HL-60 (cell line): ENCODE data around the gene CKAP2.

Experiments used
- GABPA ChIP-seq: IDR thresholded peaks from 2 replicates; pipeline ENCODE4 v1.6.1; 2012; ENCODE audit warnings: low read depth
- POLR2AphosphoS5 ChIP-seq: IDR thresholded peaks from 2 replicates; pipeline ENCODE4 v1.6.1; 2012; ENCODE audit warnings: low read depth
- SPI1 ChIP-seq: IDR thresholded peaks from 2 replicates; pipeline ENCODE4 v1.6.1; 2012; ENCODE audit warnings: low read depth, mild to moderate bottlenecking, borderline replicate concordance
- TF ChIP-seq, protein P1 (sequence below): IDR thresholded peaks from one replicate; pipeline ENCODE4 v1.5.1; 2011; ENCODE audit warnings: low read length, control low read depth, inconsistent platforms; ENCODE audit not compliant: insufficient read depth
- TF ChIP-seq, protein P2 (sequence below): IDR thresholded peaks from 2 replicates; pipeline ENCODE4 v1.6.1; 2012; ENCODE audit warnings: low read depth; ENCODE audit not compliant: insufficient replicate concordance

DNA sequence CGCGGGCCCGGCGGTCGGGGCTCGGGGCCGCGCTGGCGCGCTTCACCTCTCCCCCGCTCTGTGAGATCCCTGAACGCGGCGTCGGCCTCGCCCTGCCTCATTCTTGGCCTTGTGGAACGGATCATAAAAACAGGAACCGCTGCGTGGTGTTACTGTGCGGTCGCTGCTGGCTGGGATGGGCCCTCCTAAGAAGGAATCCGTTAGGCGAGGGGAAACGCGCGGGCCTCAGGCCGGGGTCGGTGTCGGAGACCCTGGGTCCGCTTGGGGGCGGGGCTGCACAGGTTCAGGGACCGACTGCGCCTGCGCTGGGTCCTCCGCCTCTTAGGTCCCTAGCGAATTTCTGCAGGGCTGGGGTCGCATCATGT, 381 bp downstream of the CKAP2 start:
- TF ChIP-seq, protein P1, sequence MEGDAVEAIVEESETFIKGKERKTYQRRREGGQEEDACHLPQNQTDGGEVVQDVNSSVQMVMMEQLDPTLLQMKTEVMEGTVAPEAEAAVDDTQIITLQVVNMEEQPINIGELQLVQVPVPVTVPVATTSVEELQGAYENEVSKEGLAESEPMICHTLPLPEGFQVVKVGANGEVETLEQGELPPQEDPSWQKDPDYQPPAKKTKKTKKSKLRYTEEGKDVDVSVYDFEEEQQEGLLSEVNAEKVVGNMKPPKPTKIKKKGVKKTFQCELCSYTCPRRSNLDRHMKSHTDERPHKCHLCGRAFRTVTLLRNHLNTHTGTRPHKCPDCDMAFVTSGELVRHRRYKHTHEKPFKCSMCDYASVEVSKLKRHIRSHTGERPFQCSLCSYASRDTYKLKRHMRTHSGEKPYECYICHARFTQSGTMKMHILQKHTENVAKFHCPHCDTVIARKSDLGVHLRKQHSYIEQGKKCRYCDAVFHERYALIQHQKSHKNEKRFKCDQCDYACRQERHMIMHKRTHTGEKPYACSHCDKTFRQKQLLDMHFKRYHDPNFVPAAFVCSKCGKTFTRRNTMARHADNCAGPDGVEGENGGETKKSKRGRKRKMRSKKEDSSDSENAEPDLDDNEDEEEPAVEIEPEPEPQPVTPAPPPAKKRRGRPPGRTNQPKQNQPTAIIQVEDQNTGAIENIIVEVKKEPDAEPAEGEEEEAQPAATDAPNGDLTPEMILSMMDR, result no peak
- TF ChIP-seq, protein P2, sequence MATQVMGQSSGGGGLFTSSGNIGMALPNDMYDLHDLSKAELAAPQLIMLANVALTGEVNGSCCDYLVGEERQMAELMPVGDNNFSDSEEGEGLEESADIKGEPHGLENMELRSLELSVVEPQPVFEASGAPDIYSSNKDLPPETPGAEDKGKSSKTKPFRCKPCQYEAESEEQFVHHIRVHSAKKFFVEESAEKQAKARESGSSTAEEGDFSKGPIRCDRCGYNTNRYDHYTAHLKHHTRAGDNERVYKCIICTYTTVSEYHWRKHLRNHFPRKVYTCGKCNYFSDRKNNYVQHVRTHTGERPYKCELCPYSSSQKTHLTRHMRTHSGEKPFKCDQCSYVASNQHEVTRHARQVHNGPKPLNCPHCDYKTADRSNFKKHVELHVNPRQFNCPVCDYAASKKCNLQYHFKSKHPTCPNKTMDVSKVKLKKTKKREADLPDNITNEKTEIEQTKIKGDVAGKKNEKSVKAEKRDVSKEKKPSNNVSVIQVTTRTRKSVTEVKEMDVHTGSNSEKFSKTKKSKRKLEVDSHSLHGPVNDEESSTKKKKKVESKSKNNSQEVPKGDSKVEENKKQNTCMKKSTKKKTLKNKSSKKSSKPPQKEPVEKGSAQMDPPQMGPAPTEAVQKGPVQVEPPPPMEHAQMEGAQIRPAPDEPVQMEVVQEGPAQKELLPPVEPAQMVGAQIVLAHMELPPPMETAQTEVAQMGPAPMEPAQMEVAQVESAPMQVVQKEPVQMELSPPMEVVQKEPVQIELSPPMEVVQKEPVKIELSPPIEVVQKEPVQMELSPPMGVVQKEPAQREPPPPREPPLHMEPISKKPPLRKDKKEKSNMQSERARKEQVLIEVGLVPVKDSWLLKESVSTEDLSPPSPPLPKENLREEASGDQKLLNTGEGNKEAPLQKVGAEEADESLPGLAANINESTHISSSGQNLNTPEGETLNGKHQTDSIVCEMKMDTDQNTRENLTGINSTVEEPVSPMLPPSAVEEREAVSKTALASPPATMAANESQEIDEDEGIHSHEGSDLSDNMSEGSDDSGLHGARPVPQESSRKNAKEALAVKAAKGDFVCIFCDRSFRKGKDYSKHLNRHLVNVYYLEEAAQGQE, result peak; percentile 17
- TF ChIP-seq POLR2AphosphoS5, result no peak; the same call in 1 of the 2 replicates
- no peak for TF ChIP-seq GABPA
- TF ChIP-seq SPI1, result peak; percentile 95
